Activated CD4-positive, alpha-beta T cell treated with anti-CD3 and anti-CD28 coated beads for 1 hour (primary cell): ENCODE data around the gene LRATD1.

Experiments used
- DNase-seq: peaks from one replicate; pipeline ENCODE4 v3.0.0-alpha.2; 2020

The LRATD1 gene

GRCh38 chr2:14634182-14634488 is 1.6 kb downstream of the LRATD1 start:
- DNase-seq: no peak

GRCh38 chr2:14634489-14635390 is 2.2 kb downstream of the LRATD1 start:
- no peak for DNase-seq

GRCh38 chr2:14635391-14635871 is 2.9 kb downstream of the LRATD1 start:
- no peak for DNase-seq

- no peak for DNase-seq
Observed at GRCh38 chr2:14638488-14638887, 6.0 kb downstream of the LRATD1 start.

- no peak for DNase-seq
Observed at GRCh38 chr2:14641116-14641515, 8.6 kb downstream of the LRATD1 start.

GRCh38 chr2:14642499-14642898 is 10.0 kb downstream of the LRATD1 start:
- DNase-seq: no peak

- DNase-seq: no peak
Observed at GRCh38 chr2:14647714-14648113, 15.2 kb downstream of the LRATD1 start.

- no peak for DNase-seq
Observed at GRCh38 chr2:14650066-14650465, 17.5 kb downstream of the LRATD1 start.

- no peak for DNase-seq
Observed at GRCh38 chr2:14654835-14655282, 22.3 kb downstream of the LRATD1 start.

- no peak for DNase-seq
Observed at GRCh38 chr2:14656146-14656545, 23.6 kb downstream of the LRATD1 start.

- DNase-seq: no peak
Observed at GRCh38 chr2:14661163-14661562, 28.6 kb downstream of the LRATD1 start.

- DNase-seq: no peak
Observed at GRCh38 chr2:14673351-14673875, 40.9 kb downstream of the LRATD1 start.

- no peak for DNase-seq
Observed at GRCh38 chr2:14675489-14675888, 43.0 kb downstream of the LRATD1 start.

GRCh38 chr2:14676371-14676770 is 43.9 kb downstream of the LRATD1 start:
- no peak for DNase-seq

GRCh38 chr2:14677039-14677438 is 44.5 kb downstream of the LRATD1 start:
- no peak for DNase-seq

GRCh38 chr2:14678761-14679160 is 46.2 kb downstream of the LRATD1 start:
- no peak for DNase-seq

- no peak for DNase-seq
Observed at GRCh38 chr2:14681608-14682007, 49.1 kb downstream of the LRATD1 start.
